Epithelial cell of prostate (primary cell): ENCODE measurements around the gene WFIKKN1.
A peak's percentile ranks its signal among the peaks of the same experiment; 100 is the strongest.

Experiments
- DNase-seq: peaks from one replicate; pipeline ENCODE4 v3.0.0-alpha.2; 2011; ENCODE audit warnings: low read depth, low spot score
- H3K27ac ChIP-seq: fragments of 450-650 bp; 2 replicates; pipeline ENCODE4 v1.5.1; 2017; ENCODE audit warnings: mild to moderate bottlenecking

Gene WFIKKN1

DNA sequence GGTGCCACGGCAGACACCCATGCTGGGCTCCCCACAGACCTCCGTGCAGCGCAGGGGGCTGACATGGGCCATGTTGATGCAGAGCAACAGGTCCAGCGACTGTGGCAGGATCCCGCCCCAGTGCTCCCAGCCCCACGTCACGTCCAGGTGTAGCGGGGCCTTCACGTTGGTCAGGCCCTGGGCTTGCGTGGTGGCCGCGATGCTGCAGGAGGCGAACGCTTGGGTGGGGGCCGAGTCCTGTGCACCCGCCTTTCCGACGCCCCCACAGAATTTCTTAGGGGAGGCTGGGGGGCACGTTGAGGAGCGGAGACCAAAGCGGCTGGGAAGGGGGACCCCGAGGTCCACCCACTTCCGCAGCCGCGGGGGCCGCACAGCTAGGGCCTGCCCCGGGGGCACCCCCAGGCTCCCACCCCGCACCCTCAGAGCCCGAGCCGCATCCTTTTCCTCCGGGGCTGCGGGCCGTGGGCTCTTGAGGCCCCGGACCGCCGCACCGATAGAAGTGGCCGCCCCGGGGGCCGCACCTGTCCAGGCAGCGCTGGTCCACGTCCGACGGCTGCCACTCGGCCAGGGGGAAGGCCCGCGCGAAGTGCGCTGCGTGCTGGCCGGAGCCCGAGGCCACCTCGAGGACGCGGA lies 4.9 kb downstream of the WFIKKN1 start:
- peak overlapping the region; percentile 78 for H3K27ac ChIP-seq
- no peak for DNase-seq

DNA sequence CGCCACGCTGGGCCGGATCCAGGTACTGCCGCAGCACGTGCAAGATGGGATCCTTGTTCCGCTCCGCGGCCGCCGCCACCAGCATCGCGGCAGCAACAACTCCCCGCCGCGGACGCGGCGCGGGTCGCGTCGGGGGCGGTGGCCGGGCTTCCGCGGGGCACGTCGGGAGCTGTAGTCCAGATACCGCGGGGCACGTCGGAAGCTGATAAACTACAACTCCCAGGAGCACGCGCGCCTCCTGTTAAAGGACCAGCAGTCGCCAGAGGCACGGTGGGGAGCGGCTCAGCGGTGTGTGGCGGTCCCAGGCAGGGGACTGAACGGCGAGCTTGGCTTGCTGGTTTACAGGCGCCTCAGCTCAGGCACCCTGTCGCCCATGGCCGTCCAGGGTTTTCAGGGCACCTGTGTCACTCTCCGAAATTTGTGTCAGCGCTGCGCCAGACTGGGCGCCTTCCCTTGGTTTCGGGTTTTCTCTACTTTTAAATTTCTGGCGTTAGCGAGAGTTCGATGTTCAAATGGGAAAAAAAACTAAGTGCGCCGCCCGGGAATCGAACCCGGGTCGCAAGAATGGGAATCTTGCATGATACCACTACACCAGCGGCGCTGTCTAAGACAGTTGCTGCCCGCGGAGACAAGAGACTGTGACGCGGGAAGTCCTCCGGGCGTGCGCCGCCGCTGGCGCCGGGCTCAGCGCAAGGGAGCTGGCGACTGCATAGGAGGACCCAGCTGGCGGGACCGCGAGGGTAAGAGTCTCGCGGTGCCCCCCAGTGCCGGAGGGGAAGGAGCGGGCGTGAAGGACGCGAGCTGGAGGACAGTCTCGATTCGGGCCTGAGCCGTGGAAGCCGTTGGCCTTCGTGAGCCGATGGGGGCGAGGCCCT lies 5.7 kb downstream of the WFIKKN1 start, which contains the start of gene METTL26:
Gene METTL26 (minus strand): TSS at position 100 of the 875 bp plus-strand sequence. CDS start 15 bp downstream, at position 85.
- peak; percentile 68 for DNase-seq
- peak within 1 kb of the TSS; percentile 78 for H3K27ac ChIP-seq

DNA sequence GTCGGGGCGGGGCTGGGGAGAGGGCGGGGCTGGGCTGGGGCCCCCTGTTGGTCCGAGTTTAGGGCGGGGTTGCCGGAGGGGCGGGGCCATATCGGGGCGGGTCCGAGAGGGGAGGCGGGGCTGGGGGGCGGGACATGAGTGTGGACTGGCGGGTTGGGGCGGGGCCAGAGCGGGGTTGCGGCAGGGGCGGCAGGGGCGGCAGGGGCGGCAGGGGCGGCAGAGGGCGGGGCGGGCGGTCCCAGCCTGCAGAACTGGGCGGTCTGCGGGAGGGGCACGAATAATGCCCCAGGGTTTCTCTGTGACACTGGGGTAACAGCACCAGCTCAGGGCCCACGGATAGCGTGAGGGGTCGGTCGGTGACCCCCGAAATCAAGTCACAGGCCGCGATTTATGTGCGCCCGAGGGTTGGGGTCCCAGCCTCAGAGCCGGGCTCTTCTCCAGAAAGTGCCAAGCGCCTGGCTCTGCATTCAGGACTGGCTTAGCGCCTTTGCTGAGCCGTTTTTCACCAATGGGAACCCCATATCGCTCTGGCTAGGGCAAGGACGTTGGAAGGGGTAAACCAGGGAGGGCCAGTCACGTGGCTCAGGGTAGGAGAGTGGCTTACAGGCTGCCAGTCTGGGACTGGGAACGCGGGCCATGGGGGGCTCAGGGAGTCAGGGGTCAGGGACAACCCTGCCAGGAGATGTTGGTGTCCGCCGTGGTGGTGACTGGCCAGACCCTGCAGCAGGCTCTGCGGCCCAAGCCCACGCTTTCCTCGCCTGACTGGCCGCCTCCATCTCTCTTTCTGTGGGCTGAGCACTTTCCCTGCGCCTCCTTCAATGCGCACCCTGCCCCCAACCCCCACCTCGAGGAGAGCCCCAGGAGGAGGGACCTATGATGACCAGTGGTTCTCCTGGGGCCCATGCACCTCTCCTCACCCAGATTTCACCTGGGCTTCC lies 6.6 kb downstream of the WFIKKN1 start:
- peak overlapping the region; percentile 78 for H3K27ac ChIP-seq
- no peak for DNase-seq

DNA sequence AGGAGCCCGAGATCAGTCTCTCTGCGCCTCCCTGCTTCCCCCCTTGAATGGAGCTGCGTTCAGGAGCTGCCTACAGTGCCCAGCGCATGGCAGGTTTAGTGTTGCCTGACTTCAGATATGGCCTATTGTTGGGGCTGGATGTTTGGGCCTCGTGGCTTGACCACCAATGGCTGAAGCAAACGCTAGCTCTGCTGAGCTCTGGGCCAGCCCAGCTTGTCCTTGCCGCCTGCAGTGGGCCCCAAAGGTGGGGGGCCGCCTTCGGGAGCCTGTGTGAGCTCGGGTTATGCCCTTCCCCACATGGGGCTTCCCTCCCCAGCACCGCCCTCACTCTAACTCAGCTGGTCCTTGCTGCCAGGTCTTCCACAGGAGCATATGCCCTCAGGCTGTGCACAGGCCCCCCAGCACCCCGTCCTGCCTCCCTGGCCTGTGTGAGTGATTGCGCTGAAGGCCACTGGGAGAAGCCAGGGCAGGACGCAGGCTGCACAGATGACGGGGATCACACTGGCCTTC lies 7.3 kb downstream of the WFIKKN1 start:
- no peak for DNase-seq
- H3K27ac ChIP-seq: no peak overlapping the region

- H3K27ac ChIP-seq: no peak overlapping the region
- no peak for DNase-seq
These were observed 8.1 kb downstream of the WFIKKN1 start for GRCh38 chr16:638836-639235.

GRCh38 chr16:640614-641013 lies 9.8 kb downstream of the WFIKKN1 start:
- H3K27ac ChIP-seq: no peak overlapping the region
- no peak for DNase-seq

DNA sequence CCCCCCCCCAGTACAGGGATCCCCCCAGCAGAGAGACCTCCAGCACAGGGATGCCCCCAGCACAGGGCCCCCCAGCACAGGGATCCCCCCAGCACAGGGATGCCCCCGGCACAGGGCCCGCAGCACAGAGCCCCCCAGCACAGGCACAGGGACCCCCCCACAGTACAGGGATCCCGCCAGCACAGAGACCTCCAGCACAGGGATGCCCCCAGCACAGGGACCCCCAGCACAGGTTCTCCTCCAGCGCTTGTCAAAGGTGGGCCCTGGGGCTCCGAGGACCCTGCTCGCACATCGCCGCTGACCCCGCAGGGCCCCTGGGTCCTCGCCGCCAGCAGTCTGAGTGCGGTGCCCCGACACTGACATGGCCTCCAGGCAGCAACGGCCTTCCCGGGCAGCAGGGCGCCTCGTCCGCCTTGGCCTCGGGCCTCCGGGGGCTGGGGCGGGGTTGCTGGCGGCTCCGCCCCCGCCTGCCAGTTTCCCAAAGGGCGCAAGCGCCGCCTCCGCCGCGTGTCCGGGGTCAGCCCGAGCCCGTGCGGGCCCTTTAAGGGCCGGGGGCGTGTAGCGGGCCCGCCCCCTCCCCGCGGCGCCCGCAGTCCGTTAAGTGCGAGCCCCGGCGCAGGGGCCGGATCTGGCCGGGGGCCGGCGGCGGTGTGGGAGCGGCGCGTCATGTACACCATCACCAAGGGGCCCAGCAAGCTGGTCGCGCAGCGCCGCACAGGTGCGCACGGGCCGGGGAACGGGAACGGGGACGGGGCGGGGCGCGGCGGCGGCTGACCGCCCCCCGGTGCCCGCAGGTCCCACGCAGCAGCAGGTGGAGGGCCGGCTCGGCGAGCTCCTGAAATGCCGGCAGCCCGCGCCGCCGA lies 10.8 kb downstream of the WFIKKN1 start, which contains the start of gene MCRIP2:
Gene MCRIP2 (plus strand): TSS at position 503 of the 863 bp plus-strand sequence. CDS start 164 bp downstream, at position 667.
- no peak within 1 kb of the TSS for H3K27ac ChIP-seq
- DNase-seq: no peak

GRCh38 chr16:642189-643049 lies 11.6 kb downstream of the WFIKKN1 start:
- no peak overlapping the region for H3K27ac ChIP-seq
- no peak for DNase-seq

DNA sequence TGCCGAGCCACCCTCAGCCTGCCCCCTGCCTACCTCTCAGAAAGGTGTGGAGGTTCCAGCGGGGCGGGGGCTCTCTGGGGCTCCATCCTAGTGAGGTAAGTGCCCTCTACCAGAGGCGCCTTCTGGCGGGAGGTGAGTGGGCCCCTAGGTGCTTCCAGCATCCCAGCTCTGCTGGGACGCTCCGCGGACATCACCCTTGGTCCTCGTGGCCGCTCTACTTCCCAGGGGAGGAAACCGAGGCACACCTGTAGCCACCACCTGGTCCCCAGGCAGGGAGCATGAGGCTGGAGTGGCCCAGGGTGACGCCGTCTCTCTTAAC lies 12.2 kb downstream of the WFIKKN1 start:
- DNase-seq: no peak

DNA sequence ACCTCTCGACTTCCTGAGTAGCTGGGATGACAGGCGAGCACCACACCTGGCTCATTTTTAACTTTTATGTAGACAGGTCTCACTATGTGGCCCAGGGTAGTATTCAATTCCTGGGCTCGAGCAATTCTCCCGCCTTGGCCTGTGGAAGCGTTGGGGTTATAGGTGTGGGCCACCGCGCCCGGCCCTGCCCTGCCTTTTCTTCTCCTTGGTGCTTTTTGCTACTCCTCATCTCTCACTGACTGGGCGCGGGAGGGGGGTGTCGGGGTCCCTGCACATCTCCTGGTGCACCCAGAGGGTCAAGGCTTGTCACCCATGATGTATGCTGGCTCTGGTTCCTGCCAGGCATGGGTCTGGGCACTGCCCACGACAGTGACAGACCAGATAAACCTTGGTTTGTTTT lies 13.8 kb downstream of the WFIKKN1 start:
- no peak overlapping the region for H3K27ac ChIP-seq
- DNase-seq: no peak

More for the DNA sequence above, 12.2 kb downstream of the WFIKKN1 start:
- no peak overlapping the region for H3K27ac ChIP-seq

DNA sequence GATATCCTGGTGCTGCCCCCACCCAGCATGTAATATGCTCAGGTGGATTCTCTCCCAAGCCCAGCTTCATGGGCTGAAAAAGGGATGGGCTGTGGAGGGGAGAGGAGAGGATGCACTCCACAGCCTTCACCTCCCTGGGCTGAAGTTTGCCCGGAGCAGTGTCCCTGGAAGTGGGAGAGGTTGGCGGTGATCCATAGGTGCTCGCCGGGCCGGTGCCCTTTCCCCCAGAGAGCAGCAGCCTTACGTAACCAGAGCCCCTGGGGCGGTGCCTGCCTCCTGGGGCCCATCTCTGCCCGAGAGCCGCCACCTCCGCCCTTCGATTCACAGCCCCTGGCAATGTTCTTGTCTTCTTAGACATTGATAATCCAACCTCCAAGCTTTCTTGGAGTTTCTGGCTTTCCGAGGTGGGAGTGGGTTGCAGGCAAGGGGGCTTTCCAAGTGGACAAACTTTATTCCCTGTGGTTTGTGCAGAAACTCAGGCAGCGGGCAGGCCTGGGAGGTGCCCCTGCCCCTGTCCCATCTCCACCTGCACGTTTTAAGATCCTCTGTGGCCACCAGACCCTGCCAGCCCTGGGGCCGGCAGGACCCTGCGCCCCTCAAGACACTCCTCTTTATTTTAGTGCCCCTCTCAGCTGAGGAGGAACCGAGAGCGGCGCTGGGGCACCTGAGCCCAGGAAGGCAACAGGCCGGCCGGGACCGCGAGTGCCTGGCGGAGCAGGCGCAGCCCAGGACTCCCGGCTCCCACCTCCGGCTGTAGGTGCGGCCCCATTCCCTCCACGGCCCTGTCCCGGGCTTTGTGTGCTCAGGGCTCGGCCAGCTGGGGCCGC lies 15.3 kb downstream of the WFIKKN1 start:
- no peak for DNase-seq
- H3K27ac ChIP-seq: no peak overlapping the region

DNA sequence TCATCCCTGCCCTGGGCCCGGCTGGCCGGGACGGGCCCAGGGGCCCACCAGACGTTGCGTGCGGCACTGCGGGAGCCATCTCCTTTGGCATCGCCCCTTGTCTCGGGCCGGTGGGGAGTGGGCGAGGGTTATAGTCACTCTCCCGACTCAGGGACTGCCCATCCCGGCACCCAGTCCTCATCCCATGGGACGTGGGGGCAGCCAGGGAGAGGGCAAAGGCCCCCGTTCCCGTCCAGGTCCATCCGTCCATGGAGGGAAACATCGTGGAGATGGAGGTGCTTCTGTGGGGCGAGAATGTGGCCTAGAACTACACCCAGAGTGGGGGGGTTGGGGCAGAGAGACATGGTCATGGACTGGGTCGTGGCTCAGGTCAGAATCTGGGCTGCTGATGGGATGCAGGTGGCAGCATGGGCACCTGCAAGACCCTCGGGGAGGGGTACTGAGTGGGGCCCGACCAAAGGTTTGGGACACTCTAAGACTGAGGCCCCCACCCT lies 15.9 kb downstream of the WFIKKN1 start:
- DNase-seq: no peak
- no peak overlapping the region for H3K27ac ChIP-seq

GRCh38 chr16:647173-647902 lies 16.6 kb downstream of the WFIKKN1 start:
- DNase-seq: no peak
- H3K27ac ChIP-seq: no peak overlapping the region

- DNase-seq: no peak
- H3K27ac ChIP-seq: peak overlapping the region; percentile 87
These were observed 17.4 kb downstream of the WFIKKN1 start for GRCh38 chr16:648071-648780.

- DNase-seq: peak; percentile 52
- peak within 1 kb of the TSS; percentile 87 for H3K27ac ChIP-seq
These were observed 18.2 kb downstream of the WFIKKN1 start, which contains the start of gene WDR90 for GRCh38 chr16:648781-649589. Gene WDR90, plus strand, starts transcription at chr16:649365. Its CDS starts 52 bp downstream, at chr16:649417.
